ENCODE data around the gene PRKCE. TPM values are rescaled to one million over a fixed set of nuclear protein-coding genes. Genes with fewer than 3 reads are reported as not detected.

Gene PRKCE
- total and polyA plus RNA-seq, 2 of the 8 experiments (the other 6 are each of a cell fraction or from before 2014, with no cell fraction given) = 0.54 to 2.1 TPM

GRCh38 chr2:46181306-46181705 lies 529.8 kb downstream of the PRKCE start:
- no peaks in the 10 kb centered on the region for H4K20me1 ChIP-seq (replicated peaks in 1 of 2; ENCODE audit: control insufficient read depth in 1 of 2, insufficient read depth in 2 of 2, low read length in 2 of 2)
- H3K14ac ChIP-seq (ENCODE audit: insufficient read length) = no peak overlapping the region
- no peak overlapping the region for H2BK12ac ChIP-seq (ENCODE audit: low read depth, low read length)
- H3K79me1 ChIP-seq (ENCODE audit: low read depth, low read length) = no peaks in the 10 kb centered on the region
- H2BK15ac ChIP-seq (ENCODE audit: low read length) = no peak overlapping the region
- 88% methylated on average over 2 of the region's 2 CpGs; no CpG with 5 or more reads in 1 of the 2 experiments for WGBS, 2 experiments (ENCODE audit: extremely low coverage in 1 of 2, insufficient coverage in 1 of 2, insufficient read length in 1 of 2, insufficient replicate concordance in 2 of 2, low coverage in 1 of 2, low lambda C conversion rate in 2 of 2, missing lambda C conversion rate in 1 of 2)
- no peak overlapping the region for H2AFZ ChIP-seq (ENCODE audit: low read length)
- no peak overlapping the region for H3K56ac ChIP-seq (replicated peaks; ENCODE audit: insufficient read length, low read depth, low read length)
- no peaks in the 10 kb centered on the region for H3K23me2 ChIP-seq (ENCODE audit: low read depth, low read length)
- H3K4me3 ChIP-seq (ENCODE audit: extremely low read depth in 1 of 4, insufficient read depth in 2 of 4, low read depth in 3 of 4, low read length in 4 of 4) = no peak overlapping the region
- no peak overlapping the region for H2BK120ac ChIP-seq (replicated peaks; ENCODE audit: low read depth, low read length)
- H3K4me1 ChIP-seq (replicated peaks in 1 of 4; ENCODE audit: control insufficient read depth in 3 of 4, insufficient read depth in 4 of 4, low read length in 3 of 4) = no peaks in the 10 kb centered on the region
- H4K5ac ChIP-seq (ENCODE audit: insufficient read length, low read depth, low read length) = no peak overlapping the region
- H4K8ac ChIP-seq (ENCODE audit: extremely low read depth, insufficient read depth, low read length) = no peak overlapping the region
- no peak overlapping the region for H3K9ac ChIP-seq (replicated peaks in 1 of 4; ENCODE audit: extremely low read depth in 1 of 4, low read depth in 3 of 4, low read length in 3 of 4)
- no peak overlapping the region for H3K23ac ChIP-seq (ENCODE audit: insufficient read length)
- no peaks in the 10 kb centered on the region for H3K9me3 ChIP-seq (ENCODE audit: insufficient read depth in 2 of 2, low read depth in 1 of 2, low read length in 1 of 2)
- DNase-seq (ENCODE audit: low read depth in 1 of 2, low spot score in 2 of 2) (no peak), FAIRE-seq (no peak)
- no peak overlapping the region for H3K4me2 ChIP-seq (ENCODE audit: insufficient read depth in 1 of 2, low read depth in 2 of 2, low read length in 2 of 2)
- POLR2A ChIA-PET (ENCODE audit: partially characterized antibody) = no interaction called here
- H4K91ac ChIP-seq (replicated peaks; ENCODE audit: insufficient read length, low read length) = no peak overlapping the region
- no peak overlapping the region for H2BK20ac ChIP-seq (ENCODE audit: low read length)
- H3K79me2 ChIP-seq (ENCODE audit: control insufficient read depth in 1 of 2, insufficient read depth in 2 of 2, low read length in 2 of 2) = no peaks in the 10 kb centered on the region
- no peaks in the 10 kb centered on the region for H3K27me3 ChIP-seq (replicated peaks in 1 of 4; ENCODE audit: control insufficient read depth in 3 of 4, extremely low read depth in 1 of 4, insufficient read depth in 3 of 4, low read length in 3 of 4)
- CTCF ChIA-PET (ENCODE audit: partially characterized antibody) = interaction anchor here (1.0 to 2.2 kb wide), 6 partner anchors 9 to 171 kb away, joined by 3 to 6 read pairs (median 4); no protein-coding TSS in a partner anchor
- no peaks in the 10 kb centered on the region for H3K36me3 ChIP-seq (ENCODE audit: control insufficient read depth in 2 of 4, insufficient read depth in 4 of 4, low read length in 3 of 4)
- no peak for TF ChIP-seq TCF12 (IDR thresholded peaks at IDR 0.05; ENCODE audit: low read depth, low read length)
- TF ChIP-seq EZH2 (IDR thresholded peaks at IDR 0.05; ENCODE audit: low read depth, low read length, severe bottlenecking) = no peak
- no peak overlapping the region for H2BK5ac ChIP-seq (ENCODE audit: low read depth, low read length)
- no peak overlapping the region for H2AK5ac ChIP-seq (ENCODE audit: low read depth, low read length)
- H3K4ac ChIP-seq (replicated peaks; ENCODE audit: insufficient read length, low read depth, low read length) = no peak overlapping the region
- H3K27ac ChIP-seq (ENCODE audit: low read depth, low read length) = no peak overlapping the region
- H3K18ac ChIP-seq (ENCODE audit: extremely low read depth, low read length) = no peak overlapping the region
